NCI-H69 (cell line): ENCODE results near the gene PRELID1.
A peak's percentile ranks its signal among the peaks of the same experiment; 100 is the strongest.
"Not testable (repeated sequence)": the region's sequence is repeated elsewhere in the genome, so short reads cannot be mapped to it uniquely, and the experiment has no call there.

Experiments used
- DNase-seq: peaks from one replicate; lab custom pipeline; 2025; lab: John Stamatoyannopoulos, UW

PRELID1 gene, protein sequence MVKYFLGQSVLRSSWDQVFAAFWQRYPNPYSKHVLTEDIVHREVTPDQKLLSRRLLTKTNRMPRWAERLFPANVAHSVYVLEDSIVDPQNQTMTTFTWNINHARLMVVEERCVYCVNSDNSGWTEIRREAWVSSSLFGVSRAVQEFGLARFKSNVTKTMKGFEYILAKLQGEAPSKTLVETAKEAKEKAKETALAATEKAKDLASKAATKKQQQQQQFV

DNA sequence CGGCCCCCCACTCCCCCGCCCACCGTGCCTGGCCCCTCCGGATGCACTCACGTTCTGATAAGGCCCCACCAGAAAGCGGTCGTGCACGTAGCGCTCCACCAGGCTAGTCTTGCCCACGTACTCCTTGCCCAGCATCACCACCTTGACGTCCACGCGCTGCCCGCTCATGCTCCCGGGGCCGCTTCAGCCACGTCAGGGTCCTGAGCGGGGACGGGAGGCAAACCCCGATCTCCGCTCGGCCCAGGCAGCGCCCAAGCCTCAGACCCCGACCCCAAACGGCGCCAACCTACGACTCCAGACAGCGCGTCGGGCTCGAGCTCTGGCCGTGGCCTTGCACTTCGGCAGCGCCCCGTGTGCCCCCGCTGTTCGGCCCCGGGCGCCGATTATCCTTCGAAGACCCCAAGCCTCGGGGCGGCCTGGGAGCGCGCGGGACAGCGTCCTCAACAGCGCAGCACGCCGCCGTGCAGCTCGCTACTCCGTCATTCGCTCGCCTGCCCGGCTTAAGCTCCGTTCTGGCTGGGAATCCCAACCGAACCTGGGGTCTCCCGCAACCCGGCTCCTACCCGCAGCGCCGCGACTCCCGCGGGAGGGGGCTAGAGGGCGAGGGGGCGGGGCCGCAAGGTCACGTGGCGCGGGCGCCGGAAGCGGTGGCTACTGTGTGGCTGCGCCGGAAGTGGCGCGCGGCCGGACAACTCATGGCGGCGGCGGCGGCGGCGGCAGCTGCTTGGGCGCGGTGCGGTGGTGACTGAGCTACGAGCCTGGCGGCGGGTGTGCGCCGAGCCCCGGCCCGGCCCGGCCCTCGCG is at the start of gene PRELID1, which contains the start of gene RAB24:
PRELID1 (plus strand) TSS at position 679 of the 804 bp plus-strand sequence. CDS start 187 bp downstream, outside the sequence.
RAB24 (minus strand) TSS at position 599 of the 804 bp plus-strand sequence; CDS start at position 168, 431 bp downstream.
- peak; percentile 94 for DNase-seq

GRCh38 chr5:177256296-177256695 is 47.3 kb upstream of the PRELID1 start:
- DNase-seq = no peak

DNA sequence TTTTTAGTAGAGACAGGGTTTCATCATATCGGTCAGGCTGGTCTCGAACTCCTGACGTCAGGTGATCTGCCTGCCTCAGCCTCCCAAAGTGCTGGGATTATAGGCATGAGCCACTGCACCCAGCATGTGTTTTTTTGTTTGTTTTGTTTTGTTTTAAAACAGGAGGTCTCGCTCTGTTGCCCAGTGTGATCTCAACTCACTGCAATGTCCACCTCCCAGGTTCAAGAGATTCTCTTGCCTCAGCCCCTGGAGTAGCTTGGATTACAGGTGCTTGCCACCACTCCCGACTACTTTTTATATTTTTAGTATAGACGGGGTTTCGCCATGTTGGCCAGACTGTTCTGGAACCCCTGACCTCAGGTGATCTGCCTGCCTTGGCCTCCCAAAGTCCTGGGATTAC is 44.9 kb upstream of the PRELID1 start:
- not testable (repeated sequence) for DNase-seq

DNA sequence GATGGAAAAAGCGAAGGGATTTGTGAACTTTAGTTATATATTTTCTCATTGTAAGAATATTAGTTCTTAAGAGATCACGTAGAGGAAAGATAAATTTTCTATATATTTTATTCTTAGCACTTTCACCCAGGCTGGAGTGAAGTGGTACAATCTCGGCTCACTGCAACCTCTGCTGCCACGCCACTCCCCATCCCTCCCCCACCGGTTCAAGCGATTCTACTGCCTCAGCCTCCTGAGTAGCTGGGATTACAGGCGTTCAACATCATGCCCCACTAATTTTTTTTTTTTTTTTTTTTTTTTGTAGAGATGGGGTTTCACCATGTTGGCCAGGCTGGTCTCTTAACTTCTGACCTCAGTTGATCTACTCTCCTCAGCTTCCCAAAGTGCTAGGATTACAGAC is 42.6 kb upstream of the PRELID1 start:
- no peak for DNase-seq

- no peak for DNase-seq
These were observed 42.1 kb upstream of the PRELID1 start for GRCh38 chr5:177261510-177261909.

- no peak for DNase-seq
These were observed 39.4 kb upstream of the PRELID1 start for GRCh38 chr5:177264178-177264577.

DNA sequence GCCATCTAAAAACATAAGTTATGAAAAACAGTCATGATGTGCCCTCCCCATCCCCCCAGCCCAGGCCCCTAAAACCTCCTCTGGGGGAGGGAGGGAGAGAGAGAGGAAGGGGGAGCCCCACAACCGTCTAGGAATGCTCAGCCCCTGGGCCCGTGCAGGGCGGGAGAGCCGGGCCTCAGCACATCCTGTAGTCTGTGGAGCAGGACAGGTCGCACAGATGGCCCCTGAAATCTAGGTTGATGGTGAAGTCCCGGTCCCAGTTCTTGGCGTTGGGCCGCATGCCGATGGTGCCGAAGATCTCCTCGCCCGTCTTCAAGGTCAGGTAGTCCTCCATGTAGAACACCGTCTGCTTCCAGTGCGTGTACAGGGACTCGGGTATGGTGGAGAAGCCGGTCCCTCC is 38.2 kb upstream of the PRELID1 start:
- DNase-seq = no peak

DNA sequence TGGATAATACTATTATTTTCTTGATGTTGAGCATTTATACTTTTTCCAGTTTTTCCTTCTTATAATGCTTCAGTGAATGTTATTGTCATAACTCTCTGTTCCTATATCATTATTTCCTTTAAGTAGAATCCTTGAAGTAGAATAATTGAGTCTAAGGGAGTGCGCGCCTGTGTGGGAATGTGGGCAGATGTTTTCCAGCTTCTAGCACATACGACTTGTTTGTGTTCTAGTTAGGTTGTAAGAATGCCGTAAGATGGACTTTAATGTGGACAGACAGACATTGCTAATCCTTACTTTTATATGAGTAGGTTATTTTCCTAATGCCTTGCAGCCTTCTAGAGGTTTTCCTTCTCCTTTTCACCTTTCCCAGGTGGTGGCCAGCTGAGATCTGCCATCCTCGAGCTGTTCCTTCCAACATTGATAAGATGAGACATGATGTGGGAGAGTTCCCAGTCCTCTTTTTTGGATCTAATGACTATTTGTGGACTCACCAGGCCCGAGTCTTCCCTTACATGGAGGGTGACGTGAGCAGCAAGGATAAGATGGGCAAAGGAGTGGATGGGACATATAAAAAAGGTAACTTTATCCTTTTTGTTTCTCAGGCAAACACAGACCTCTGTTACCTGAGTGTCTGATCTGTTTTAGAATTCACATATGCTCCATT is 34.2 kb upstream of the PRELID1 start:
- DNase-seq = no peak

DNA sequence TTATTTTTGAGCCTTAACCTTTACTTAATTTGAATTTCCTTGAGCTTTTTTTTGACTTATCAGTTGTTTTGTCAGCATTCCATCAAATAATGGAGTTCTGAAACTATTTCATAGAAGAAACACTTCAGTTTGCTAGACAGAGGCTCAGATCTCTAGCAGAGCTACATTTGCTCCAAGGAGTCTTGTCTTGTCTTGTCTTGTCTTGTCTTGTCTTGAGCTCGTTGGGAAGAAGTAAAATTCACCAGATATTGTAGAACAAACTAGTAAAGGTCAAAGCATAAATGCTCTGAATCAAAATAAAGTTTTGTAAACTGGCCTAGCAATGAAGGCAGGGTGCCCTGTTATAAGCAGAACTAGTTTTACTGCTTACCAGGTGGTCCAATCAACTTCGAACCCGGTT is 33.6 kb upstream of the PRELID1 start:
- no peak for DNase-seq

GRCh38 chr5:177270653-177271052 is 32.9 kb upstream of the PRELID1 start:
- no peak for DNase-seq

DNA sequence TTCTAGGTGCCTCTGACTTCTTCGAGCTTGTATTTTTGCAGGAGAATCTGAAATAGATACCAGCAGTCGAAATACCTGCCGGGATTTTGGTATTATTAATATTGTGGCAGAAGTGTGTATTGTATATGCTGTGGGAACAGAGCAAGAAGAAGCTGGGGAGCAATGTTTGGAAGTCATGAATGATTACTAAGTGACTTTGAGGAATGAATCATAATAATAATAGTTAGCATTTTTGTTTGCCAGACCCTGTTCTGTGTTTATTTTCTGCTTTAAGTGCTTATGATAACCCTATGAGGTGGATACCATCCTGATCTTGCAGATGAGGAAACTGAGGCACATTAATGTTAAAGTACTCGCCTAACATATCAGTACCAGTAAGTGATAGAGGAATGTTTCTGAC is 32.5 kb upstream of the PRELID1 start:
- no peak for DNase-seq

DNA sequence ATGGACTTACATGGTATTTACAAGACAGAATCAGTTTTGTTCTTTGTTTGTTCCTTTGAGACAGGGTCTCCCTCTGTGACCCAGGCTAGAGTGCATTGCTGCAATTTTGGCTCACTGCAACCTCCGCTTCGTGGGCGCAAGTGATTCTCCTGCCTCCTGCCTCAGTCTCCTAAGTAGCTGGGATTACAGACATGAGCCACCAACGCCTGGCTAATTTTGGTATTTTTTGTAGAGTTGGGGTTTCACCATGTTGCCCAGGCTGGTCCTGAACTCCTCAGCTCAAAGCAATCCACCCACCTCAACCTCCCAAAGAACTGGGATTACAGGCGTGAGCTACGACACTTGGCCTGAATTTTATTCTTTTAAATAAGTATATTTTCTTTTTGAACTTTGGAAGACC is 27.7 kb upstream of the PRELID1 start:
- no peak for DNase-seq

- DNase-seq = no peak
These were observed 26.7 kb upstream of the PRELID1 start for GRCh38 chr5:177276886-177277285.

GRCh38 chr5:177288191-177288590 is 15.4 kb upstream of the PRELID1 start:
- no peak for DNase-seq

DNA sequence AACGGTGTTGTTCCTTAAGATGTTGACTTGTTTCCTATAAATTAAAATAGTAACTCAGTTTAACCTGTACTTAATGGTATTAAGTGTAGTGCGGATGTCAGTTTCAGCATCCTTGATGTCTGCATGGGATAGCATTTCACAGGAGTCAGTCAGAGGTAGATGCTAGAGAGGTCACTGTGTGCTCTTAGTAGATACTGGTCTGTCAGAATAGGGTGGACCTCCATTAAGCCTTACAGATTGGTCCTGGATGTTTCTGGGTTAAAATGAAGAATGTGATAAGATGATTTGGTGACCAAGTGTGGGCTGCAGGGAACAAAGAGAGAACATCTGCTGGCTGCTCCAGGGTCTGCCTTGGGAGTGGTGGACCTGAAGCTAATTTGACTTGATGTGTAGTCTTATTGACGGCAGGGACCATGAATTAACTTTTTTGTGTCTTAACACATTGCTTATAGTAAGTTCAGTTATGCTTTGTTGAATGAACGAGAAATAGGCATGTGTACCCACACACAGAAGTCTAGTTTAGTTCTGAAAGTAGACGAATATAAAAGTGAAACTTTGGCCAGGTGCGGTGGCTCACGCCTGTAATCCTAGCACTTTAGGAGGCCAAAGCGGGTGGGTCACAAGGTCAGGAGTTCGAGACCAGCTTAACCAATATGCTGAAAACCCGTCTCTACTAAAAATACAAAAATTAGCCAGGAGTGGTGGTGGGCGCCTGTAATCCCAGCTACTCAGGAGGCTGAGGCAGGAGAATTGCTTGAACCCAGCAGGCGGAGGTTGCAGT is 12.6 kb upstream of the PRELID1 start:
- no peak for DNase-seq

- no peak for DNase-seq
These were observed 11.9 kb upstream of the PRELID1 start for GRCh38 chr5:177291735-177292134.

DNA sequence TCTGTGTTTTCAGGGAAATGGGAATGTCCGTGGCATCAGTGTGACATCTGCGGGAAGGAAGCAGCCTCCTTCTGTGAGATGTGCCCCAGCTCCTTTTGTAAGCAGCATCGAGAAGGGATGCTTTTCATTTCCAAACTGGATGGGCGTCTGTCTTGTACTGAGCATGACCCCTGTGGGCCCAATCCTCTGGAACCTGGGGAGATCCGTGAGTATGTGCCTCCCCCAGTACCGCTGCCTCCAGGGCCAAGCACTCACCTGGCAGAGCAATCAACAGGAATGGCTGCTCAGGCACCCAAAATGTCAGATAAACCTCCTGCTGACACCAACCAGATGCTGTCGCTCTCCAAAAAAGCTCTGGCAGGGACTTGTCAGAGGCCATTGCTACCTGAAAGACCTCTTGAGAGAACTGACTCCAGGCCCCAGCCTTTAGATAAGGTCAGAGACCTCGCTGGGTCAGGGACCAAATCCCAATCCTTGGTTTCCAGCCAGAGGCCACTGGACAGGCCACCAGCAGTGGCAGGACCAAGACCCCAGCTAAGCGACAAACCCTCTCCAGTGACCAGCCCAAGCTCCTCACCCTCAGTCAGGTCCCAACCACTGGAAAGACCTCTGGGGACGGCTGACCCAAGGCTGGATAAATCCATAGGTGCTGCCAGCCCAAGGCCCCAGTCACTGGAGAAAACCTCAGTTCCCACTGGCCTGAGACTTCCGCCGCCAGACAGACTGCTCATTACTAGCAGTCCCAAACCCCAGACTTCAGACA is 9.6 kb upstream of the PRELID1 start:
- DNase-seq = no peak

DNA sequence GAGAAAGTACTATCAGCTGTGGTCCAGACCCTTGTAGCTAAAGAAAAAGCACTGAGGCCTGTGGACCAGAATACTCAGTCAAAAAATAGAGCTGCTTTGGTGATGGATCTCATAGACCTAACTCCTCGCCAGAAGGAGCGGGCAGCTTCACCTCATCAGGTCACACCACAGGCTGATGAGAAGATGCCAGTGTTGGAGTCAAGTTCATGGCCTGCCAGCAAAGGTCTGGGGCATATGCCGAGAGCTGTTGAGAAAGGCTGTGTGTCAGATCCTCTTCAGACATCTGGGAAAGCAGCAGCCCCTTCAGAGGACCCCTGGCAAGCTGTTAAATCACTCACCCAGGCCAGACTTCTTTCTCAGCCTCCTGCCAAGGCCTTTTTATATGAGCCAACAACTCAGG is 9.0 kb upstream of the PRELID1 start:
- no peak for DNase-seq

GRCh38 chr5:177295924-177296323 is 7.7 kb upstream of the PRELID1 start:
- DNase-seq = no peak

DNA sequence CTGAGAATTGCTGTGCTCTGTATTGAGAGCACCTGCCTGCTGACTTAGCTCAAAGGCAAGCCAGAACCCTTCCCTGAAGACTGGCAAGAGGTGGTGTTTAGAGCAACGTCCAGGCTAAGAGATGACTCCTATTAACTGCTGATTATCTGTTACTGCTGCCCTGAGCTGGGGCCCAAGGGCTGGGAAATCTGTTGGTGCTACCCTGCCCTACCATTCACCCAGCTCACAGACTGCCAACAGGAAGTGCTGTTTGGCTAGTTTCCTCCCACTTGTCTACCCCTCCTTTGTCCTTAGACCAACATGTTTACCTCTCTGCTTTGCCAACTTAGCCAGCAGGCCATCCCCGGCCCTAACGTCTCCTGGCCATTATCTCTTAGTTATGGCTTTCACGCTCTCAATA is 7.0 kb upstream of the PRELID1 start:
- DNase-seq = peak; percentile 47

- DNase-seq = no peak
These were observed 5.7 kb upstream of the PRELID1 start for GRCh38 chr5:177297922-177298321.
